DMS53 treated with DMSO at 0.1 percent for 48 hours (cell line): ENCODE measurements around the gene PYCR2.
"Not testable (repeated sequence)": the region's sequence is repeated elsewhere in the genome, so short reads cannot be mapped to it uniquely, and the experiment has no call there.

Experiments used
- DNase-seq: peaks from one replicate; lab custom pipeline; 2025; ENCODE audit not compliant: unreplicated experiment; lab: John Stamatoyannopoulos, UW

The PYCR2 gene

DNA sequence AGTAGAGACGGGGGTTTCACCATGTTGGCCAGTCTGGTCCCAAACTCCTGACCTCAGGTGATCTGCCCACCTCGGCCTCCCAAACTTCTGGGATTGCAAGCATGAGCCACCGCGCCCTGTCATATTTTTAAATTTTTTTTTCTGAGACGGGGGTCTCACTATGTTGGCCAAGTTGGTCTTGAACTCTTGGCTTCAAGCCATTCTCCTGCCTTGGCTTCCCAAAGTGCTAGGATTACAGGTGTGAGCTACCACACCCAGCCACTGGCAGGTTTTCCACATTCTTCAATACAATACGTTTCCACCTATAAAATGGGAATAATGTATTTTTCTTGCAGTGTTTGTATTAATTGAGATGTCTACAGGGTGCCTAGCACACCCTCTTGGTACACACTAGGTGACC, 31.7 kb downstream of the PYCR2 start:
- no peak for DNase-seq

- no peak for DNase-seq
Measured at GRCh38 chr1:225891229-225891972, 32.6 kb downstream of the PYCR2 start.

DNA sequence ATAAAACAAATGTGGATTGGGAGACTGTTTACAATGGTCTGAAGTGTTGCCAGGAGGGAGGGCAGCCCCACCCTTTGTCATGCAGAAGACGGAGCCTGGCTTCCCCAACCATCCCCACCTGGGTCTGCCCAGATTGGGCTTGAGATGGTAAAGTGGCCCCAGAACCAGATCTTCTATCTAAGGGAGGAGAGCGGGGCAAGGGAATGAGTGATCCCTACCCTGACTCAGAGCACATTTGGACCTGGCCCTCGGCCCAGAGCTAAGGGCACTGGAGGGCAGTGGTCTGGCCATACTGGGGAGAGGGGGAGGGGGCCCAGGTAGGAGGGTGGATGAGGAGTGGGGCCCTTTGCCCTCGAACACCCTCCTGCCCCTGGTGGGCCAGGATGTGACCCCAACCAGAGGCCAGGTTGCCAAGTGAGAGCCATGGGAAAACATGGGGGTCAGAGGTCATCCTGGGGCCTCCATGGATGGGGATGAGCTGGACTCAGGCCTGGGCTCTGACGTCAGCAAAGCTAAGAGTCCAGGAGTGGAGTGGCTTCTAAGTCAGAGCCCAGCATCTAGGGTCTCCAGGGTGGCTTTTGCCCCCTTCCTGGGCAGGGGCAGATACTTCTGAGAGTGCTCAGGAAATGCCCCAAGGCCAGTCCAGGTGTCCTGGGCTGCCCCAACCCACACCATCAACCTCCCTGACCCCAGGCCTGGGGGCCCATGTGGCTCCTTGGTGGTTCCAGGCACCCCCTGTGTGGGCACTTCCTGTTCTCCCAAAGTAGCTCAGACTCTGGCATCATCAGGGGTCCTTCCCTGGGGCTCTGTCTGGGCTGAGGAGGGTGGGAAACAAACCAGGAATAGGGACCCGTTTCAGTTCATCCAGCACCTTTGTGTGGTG, 33.5 kb downstream of the PYCR2 start:
- no peak for DNase-seq

GRCh38 chr1:225889743-225890142, 34.3 kb downstream of the PYCR2 start:
- no peak for DNase-seq

- no peak for DNase-seq
Measured at GRCh38 chr1:225888898-225889601, 35.0 kb downstream of the PYCR2 start, which contains the start of gene LEFTY1. LEFTY1 (minus strand) TSS chr1:225889146; CDS start chr1:225889066, 80 bp downstream.

GRCh38 chr1:225888289-225888897, 35.7 kb downstream of the PYCR2 start:
- peak; percentile 68 for DNase-seq

GRCh38 chr1:225887554-225888288, 36.3 kb downstream of the PYCR2 start:
- DNase-seq: not testable (repeated sequence)

GRCh38 chr1:225887030-225887314, 37.1 kb downstream of the PYCR2 start:
- DNase-seq: no peak

DNA sequence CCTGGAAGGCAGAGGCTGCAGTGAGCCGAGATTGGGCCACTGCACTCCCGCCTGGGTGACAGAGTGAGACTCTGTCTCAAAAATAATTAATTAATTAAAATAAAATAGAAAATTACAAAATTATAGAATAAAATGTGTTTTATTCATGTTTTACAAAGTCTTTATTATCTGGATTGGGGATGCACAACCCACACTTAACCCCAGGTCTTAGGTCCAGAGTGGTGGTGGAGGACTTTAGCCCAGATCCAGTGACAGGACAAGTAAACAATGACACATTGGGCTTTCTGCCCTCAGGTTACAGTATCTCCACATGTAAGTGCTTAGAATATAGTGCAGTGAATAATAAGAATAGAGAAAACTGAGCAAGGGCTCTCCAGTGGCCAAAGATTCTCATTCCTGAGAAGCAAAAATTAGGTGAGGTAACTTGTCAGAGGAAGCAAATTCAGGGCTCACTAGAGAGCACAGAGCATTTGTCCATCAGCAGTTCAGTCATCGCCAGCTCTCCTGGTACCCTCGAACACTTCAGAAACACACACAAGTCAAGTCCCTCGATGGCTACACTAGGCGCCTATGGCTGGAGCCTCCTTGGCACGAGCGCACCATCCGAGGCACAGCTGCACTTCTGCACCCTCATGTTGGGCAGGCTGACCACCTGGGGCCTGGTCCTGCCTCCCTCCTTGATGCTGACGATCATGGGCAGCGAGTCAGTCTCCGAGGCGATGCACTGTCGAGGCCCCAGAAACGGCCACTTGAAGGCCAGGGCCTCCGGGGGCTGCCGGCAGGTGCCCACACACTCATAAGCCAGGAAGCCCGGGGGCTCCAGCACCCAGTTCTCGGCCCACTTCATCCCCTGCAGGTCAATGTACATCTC, 37.7 kb downstream of the PYCR2 start:
- peak; percentile 45 for DNase-seq

GRCh38 chr1:225885336-225885735, 38.7 kb downstream of the PYCR2 start:
- DNase-seq: no peak

DNA sequence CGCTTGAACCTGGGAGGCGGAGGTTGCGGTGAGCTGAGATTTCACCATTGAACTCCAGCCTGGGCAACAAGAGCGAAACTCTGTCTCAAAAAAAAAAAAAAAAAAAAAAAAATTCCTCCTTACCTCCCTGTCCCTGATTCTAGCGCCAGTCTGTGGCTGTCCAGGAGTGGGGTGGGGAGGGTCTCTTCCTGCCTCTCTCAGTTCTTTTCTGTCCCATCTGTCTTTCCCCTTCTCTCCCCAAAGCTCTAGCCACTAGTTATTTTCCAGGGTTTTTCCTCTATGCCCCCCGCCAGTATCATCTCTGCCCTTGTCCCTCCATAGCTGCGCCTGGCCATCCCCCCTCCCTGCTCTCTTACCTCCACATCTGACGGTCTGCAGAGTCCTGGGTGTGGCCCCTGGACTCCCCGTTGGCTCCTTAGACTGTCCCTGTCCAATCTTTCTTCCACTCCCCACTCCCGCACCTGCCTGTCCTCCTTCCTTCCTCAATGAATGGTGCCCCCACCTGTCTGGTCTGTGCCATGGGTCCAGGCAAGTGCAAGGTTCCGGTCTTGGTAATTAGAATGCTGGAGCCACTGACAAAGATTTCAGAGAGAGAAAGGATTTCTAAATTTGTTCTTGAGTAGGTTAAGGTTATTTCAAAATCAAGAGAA, 40.3 kb downstream of the PYCR2 start:
- no peak for DNase-seq

DNA sequence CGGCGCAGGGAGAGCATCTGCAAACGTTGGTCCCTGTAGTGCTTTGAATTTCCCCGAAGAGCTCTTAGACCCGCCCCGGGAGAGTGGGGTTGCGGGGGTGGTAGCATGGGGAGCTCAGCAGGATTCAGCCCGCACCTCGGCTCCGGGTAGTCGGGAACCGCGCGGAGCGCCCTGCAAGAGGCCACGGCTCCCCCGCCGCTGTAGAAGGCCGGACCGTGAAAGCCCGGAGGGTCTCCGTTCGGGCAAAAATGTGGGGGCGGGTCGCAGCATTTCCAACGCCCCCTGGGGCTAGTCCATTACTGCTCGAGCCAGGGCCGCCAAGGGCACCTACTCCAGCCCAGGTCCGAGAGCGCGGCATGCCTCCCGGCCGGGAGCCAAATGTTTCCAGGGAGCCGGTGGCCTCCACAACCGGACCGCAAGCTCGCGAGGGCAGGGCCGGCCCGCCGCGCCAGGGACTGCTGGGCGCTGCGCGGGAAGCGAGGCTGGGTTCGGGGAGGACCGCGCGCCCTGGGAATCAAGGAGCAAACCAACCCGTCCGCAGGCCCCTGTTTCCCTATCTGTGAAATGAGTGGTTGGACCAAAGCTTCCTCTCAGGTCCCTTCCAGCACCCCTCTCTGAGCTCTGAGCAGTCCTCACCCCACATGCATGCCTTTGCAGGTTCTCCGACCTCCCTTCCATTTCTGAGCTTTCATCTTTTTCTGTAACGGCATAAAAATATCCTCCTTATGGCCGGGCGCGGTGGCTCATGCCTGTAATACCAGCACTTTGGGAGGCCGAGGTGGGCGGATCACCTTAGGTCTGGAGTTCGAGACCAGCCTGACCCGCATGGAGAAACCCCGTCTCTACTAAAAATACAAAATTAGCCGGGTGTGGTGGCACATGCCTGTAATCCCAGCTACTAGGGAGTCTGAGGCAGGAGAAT, 41.1 kb downstream of the PYCR2 start:
- DNase-seq: peak; percentile 22

GRCh38 chr1:225881959-225882693, 41.9 kb downstream of the PYCR2 start, which contains the start of gene TMEM63A:
TMEM63A (minus strand) TSS chr1:225882380; CDS start chr1:225877580, 4,800 bp downstream.
- DNase-seq: peak; percentile 46

DNA sequence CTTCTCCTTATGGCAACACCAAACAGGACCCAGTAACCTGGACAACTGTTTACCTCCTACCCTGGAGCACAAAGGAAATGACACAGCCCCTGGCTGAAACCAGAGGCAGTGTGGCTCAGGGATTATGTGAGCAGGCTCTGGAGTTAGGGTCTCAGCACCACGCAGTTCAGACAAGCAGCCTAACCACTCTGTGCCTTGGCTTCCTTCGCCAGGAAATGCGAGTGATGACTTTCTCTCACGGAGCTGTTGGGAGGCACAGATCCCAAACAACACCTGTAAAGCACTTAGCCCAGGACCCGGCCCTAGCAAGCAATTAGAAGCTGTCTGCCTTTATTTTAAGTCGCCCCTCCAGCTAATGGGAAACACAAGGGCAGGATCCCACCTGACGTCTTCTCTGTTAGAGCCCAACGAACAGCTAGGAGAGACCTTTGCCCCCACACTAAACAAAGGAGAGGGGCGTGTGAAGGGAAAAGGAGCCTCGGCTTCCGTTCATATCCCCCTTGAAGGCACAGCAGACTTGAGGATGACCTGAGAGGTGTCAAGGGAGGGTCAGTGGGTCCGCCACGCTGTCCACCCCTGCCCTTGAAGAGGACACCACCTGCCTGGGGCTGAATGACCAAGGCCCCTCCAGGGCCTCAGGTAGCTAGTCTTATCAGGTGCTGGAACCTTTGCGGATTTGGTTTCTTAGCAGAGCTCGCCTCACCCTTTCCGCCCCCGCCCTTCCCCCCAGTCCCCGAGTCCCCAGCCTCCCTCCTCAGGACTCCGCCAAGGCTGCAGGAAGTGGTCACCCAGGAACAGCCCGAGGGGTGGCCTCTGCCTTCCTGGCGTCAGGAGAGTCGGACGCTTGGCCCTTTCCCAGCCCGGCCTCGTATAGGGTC, 42.7 kb downstream of the PYCR2 start:
- peak; percentile 44 for DNase-seq

DNA sequence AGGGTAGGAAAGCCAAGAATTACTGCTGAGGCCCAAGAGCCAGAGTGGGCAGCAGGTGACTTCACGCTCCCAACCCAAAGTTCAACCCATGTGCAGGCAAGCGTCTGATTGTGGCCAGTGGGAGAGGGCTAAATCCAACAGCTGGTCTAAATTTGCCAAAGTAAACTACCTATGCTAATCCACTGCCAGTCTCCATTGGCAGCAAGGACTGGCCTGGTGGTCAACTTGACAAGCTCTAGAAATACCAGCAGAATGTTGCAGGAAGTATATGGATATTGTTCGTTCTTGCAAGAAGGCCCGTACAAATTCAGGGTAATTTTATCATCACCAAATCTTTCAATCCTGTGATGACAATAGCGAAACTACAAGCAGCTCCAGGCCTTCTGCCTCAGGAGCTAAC, 43.4 kb downstream of the PYCR2 start:
- DNase-seq: peak; percentile 51

DNA sequence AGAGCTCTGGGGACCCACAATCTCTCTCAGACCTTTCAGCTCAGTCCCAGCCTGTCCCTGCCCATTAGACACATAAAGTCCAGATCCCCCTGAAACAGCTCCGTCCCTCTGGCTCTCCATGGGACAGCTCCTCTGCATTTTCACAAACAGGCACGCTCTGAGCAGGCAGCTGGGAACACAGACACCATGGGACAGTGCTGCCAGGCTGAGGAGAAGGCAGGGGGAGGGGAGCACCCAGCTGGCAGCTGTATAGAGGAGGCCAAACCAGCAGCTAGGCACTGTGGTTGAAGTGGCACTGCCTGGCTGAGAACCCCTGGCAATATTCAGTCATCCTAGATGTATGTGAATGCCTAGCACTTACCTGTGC, 43.8 kb downstream of the PYCR2 start:
- DNase-seq: peak; percentile 65
